GM21576 (cell line): ENCODE data around the gene PXT1.

ENCODE experiments used
- ATAC-seq: cut with Tn5 transposase; IDR thresholded peaks from one replicate; pipeline ENCODE4 v1.9.1; 2021; ENCODE audit warnings: mild to moderate bottlenecking, moderate library complexity; ENCODE audit not compliant: unreplicated experiment

Gene PXT1

DNA sequence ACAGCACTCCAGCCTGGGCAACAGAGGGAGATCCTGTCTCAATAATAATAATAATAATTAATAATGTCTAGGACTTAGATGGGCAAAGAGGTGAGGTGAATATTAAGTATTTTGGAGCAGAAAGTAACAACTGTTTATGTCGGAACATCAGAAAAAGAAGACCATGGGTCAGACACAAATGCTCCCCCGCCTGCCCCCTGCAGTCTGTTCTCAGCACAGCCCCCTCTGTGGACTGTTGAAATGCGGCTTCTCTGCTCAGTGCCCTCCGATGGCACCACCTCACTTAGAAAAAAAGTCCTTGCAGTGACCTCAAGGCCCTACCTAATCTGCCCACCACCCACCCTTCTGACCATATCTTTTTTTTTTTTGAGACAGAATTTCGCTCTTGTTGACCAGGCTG, 50.0 kb downstream of the PXT1 start:
- no peak for ATAC-seq

DNA sequence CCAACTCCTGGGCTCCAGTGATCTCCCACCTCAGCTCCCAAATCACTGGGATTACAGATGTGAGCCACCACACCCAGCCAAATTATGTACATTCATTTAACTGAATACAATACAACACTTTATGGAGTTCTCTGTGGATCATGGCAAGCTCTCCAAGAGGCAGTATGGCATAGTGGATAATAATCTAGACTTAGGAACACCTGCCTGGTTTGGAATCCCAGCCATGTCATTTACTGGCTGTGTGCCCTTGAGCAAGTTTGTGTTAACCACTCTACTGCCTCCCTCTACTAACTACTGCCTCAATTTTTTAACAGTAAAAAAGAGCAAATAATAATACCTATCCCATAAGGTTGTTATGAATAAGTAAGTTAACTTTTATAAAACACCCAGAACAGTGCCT, 53.3 kb downstream of the PXT1 start:
- ATAC-seq = no peak

DNA sequence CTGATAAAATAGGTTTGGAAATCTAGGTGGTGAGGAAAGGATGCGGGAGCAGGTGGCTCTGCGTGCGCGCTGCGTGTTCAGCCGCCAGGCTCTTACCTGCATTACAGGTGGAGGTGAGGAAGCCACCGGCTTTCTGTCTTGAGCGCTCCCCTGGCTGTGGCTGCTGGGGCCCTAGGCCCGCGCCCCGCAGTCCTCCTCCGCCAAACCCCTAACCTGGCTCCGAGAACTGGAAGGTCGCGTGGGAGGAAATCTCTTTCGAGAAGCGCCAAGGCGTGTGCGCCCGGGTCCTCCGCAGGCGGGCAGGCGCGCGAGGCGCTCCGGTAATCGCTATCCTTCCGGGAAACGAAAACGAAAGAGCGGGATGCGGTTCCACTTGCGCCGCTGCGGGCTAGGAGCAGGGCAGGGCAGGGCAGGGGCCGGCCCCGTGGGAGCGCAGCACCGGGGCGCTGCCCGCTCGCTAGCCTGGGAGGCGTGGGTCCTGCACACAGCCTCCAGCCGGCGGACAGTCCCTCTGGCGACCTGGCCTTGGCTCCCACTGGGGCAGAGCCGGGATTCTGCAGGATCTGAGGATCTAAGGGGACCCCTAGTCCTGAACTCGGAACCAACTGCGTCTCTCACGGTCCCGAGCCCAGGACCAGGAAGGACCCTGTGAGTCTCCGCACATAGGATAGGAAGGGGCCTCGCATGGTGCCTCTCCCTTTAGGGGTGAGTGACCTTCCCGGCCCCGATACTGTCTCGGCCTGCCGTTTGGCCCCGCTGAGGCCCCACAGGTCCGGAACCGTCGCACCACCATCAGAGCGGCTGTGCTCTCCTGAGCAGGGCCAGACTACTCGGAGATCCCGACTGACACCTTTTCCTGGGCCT, 55.0 kb downstream of the PXT1 start, which contains the start of gene ETV7:
Gene ETV7 (minus strand): TSS at position 230 of the 864 bp plus-strand sequence. CDS start 128 bp downstream, at position 102.
- ATAC-seq = no peak

DNA sequence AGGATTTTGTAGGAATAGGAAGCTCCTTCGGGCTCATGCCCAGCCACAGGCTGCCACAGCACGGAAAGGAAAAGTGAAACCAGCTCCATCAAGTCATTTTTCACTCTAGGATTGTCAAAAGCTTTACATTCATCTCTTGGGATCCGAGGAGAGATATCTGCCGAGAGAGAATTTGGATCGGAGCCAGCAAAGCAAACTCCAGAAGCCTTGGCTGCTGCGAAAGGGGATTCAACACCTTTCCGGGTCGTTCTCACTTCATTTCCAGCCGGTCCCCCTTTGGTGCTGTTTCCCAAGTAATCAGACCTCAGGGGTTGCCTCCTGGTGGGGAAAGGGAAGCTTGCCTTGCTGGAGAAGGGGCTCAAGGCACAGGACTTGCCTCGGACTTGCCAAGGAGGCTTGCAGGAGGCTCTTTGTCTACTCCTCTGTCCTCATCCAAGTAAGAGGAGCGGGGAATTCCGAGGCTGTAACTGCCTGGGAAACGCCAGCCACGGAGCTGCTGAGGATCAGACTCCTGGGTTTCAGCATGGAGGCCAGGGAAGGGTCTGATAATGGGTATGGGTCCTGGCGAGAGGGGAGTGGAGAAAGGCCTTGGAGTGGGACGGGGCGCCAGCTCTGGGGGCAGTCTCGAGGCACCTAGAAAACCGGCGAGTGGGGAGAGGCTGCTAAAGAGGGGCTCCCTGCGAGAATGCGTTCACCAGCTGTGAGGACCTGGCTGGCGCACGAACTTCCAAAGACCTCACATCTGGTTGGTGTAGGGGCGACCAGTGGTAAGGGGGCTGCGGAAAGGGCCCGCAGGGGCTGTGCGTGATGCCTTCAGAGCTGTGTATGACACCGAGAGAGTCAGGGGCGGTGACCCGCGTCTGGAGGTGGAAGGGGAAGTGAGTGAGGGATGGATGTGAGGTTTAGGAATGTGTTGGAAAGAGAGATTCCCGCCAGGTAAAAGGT, 55.9 kb downstream of the PXT1 start:
- ATAC-seq = no peak

DNA sequence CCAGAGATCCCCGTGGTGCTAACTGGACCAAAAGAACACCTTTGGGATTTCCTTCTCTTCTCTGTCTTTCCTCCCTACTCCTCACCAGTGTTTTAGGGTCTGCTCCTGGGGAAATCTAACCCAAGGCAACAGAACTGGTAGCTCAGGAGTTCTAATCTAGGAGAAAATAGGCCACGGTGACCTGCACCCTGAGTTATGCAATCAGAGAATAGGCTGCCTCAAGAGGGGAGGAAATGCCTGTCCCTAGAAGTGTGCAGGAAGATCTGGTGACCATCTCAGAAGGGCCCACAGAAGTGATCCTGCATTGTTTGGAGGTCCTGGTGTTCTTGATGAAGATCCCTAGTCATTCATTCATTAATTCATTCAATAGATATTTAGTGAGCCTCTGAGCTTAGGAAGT, 58.6 kb downstream of the PXT1 start:
- ATAC-seq = no peak

DNA sequence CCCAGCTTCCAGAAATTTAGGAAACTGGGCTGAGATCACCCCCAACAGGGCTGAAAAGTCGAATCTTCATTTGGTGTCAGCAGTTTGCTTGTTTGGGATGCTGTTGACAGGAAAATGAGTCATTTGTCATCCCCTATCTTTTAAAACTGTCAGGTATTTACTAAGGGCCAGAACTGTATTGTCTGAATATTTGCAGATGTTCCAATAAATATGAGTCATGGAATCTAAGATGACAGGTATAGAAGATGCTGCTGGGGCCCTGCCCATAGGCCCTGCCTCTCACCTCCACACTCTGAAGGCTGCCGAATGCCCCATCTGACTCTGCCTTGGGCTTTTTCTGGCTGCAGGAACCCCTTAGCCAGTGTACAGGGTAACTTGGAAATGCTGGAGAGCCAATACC, 59.0 kb downstream of the PXT1 start:
- no peak for ATAC-seq

DNA sequence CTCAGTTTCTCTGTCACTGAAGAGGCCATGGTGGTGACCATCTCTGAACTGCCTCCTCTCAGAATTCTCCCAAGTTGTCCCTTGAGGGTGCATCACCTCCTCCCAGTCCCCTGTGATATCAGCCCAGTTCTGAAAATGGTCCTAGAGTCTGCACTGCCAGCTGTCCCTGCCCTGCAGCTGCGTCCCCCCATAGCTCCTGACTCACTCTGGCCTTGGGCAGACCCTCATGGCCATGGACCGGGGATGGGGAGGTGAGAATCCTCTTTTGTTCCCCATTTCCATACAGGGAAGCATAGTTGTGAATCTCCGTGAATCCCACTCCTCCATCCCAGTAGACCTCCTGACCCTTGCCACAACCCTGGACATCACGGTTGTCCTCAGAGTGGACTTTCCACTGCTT, 59.7 kb downstream of the PXT1 start:
- no peak for ATAC-seq

DNA sequence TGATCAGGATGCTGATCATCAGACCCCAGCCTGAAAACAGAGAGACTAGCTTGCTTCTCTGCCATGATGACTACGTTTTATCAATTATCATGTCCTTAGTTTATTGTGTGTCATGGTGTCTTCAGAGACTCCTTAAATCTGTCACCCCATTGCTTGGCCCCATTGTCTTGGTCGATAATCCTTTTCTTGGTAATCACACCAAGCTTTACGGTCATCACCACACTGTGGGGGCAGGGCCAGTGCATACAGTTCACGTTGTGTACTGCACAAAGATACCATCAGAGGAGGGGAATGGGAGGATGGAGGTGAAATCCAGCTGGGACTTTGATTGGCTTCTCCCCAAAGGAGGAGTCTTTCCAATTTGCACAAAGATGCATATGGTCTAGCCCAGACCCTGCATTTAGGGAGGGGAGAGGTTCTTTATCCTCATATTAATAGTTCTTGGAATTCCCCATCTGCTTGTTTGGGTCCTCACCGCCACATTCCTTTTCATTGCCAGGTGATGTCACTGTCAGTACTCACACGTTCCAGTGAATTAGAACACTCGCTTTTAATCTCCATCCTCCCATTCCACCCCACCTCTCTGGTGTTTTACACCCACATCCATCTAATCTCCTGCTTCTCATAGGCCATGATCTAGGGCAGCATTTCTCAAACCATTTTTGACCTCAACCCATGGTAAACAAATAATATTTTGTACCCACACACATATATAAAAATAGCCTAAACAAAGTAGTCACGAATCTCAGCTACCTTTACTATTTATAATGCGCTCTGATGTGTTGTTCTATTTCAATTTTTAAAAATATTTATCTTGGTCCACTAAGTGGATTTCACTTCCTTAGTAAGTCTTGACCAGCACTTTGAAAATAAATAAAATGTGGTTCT, 60.9 kb downstream of the PXT1 start:
- ATAC-seq = no peak

DNA sequence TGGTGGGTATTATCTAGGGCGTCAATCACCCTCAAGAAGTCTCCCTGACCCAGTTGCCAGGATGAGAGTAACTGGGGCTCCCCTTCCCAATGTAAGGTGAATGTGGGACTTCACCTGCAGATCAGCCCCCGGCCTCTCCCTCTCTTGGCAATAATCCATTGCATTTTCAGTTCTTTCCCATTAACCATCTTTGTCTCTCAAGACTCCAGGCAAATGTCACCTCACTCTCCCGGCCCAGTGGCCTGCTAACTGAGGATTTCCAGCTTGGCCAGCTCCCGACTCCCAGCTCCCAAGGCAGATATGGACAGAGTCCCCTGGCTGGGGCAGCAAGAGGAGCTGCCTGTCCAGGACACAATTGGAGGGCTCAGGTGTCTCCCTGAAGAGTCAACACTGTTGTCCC, 62.5 kb downstream of the PXT1 start:
- ATAC-seq = no peak

DNA sequence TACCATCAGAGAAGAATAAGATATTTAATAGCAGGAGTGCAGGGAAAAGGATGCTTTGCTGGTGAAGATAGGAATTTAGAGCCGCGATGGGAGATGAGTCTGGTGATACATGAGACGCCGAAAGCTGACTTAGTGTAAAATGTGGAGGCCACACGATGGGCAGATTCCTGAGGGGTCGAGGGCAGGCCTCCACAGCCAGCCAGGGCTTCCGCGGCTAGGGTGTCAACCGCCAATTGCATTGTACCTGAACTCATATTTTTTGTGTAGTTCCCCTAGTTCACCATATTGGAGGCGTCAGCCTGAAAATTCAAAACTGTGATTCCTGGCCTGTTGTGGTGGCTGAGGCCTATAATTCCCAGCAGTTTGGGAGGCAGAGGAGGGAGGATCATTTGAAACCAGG, 63.7 kb downstream of the PXT1 start:
- no peak for ATAC-seq

DNA sequence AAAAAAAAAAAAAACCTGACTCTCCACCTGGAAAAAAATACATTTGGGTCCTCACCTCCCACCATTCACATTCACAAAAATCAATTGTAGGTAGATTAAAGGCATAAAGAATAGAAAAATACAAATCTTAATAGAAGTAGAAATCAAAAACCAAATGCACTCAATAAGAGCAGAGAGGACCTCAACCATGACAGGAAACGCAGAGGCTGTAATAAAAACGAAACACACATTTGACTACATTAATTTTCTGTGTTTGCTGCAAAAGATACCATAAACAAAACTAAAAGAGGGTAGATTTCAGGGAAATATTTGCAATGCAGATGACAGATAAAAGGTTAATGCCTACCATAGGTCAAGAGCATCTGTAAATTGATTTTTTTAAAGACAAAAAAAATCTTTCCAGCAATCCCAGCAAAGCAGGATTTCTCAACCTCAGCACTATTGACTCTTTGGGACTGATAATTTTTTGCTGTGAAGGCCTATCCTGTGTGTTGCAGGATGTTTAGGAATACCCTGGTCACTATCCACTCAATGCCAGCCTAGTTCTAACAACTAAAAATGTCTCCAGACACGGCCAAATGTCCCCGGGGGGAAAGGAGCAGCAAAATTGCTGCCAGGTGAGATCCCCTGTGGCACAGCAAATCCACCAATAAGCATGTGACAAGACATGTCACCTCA, 64.3 kb downstream of the PXT1 start:
- ATAC-seq = no peak

DNA sequence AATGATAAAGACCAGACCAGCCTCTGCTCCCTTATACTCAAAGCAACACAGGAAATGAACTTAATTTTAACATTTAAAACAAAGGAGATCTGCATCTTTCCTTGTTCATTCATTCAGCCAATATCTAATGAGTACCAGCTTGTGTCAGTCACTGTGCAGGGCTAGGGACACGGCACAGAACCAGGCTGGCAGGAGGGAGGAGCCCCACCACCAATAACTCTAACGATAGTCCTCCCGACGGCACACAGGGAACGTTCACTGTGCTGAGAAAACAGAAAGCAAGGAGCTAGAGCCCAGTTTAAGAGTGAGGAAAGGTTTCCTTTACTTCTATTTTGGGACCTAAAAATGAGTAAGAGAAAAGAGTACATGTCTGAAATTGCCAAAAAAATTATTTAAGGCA, 65.1 kb downstream of the PXT1 start:
- no peak for ATAC-seq

DNA sequence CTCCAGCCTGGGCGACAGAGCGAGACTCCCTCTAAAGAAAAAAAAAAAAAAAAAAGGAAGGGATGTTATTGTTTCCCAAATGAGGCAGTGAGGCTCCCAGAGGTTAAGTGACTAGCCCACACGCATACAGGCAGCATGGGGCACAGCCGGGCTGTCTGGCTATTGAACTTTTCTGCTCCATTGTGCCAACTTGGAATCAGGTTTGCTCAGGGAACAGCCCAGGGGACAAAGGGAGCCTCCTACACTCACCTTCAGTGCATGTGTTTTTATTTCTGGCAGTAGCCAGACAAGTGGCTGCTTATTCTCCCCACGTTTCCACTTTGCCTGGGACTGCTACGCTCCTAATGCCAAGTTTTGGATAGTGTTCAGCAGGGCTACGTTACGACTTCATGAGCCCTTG, 65.9 kb downstream of the PXT1 start:
- ATAC-seq = no peak

DNA sequence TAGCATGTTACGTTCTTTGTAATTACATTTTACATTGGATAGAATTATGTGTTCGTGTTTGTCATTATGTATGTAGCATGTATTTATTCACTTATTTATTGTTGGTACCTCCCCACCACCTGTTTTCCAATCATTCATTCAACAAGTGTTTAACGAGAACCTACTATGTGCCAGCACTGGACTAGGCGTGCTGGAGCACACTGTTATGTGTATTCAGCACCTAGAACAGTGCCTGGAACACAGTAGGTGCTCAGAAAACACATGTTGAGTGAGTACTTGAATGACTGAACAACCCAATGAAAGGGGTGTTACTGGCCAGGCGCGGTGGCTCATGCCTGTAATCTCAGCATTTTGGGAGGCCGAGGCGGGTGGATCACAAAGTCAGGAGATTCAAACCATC, 66.5 kb downstream of the PXT1 start:
- ATAC-seq = no peak

DNA sequence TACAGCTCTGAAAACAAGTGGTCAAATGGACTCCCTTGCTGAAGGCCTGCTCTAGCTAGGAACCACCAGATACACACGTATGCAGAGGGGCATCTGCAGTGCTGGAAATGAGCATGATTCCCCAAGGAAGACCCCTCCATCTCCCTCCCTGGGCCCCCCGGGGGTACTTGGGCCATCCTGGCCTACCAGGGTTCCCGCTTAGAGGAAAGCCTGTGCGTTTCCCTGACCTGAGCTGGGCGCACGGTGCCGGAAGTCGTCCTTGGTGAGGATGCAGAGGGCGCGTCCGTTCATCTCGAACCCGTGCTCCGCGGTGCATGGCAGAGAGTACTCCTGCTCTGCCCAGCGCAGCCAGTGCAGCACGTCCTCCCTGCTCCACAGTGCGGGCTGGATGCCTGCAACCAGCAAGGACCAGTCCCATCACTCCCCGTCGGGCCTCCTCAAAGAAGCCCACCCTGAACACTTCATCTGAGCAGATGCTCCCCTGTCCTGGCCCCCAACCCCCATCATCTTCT, 67.0 kb downstream of the PXT1 start:
- no peak for ATAC-seq

DNA sequence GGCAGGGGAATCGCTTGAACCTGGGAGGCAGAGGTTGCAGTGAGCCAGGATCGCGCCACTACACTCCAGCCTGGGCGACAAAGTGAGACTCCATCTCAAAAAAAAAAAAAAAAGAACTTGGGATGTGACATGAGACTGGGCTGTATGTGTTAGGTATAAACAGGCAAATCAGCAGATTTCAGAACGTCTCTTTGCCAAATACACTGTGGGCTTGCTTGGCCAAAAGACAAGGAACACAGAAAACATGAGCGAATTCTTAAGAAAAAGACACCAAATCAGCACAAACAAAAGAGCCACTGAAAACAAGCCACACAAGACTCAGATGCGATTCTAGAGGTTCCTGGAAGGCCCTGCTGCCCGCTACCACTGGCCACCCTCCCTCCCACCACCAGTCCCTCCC, 67.7 kb downstream of the PXT1 start:
- ATAC-seq = no peak

DNA sequence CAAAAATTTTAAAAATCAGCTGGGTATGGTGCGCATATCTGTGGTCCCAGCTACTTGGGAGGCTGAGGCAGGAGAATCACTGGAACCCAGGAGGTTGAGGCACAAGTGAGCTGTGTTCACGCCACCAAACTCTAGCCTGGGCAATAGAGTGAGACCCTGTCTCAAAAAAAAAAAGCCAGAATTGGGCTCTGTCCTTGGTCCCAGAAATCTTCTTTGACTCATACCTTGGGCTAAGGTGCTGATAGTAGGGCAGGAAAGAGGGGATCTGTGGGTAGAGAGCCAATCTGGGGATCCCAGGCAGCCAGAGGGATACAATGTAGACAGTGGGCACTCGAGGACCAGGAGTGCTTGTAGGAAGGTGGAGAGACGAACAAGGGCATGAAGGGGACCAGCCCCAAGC, 68.5 kb downstream of the PXT1 start:
- ATAC-seq = no peak

DNA sequence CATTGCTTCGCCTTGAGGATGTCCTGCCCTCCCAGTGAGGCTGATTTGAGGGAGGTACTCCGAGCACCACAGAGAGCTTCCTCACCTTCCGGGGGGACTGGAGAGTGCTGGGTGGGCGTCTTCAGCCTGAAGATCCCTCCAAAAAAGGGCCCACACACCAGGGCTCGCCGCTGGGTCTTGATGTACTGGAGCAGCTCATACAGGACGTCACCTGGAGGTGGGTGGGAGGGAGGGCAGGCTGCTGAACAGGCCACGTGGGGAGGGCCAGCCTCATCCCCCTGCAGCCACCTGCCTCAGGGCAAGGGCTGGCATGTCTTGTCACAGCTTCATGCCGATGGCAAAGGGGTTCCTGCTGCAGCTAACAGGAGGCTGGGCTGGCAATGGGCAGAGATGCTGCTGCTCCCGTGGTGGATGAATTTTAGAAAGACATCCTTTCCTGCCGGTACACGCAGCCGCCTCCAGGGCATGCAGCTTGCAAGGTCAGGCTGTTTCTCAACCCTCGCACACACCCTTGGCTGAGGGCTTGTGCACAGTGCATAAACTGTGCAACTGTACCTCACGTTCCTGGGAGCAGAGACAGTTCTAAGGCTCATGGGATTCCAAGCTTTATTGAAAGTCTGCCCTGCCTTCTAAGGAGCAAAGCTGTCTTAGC, 69.2 kb downstream of the PXT1 start:
- ATAC-seq = no peak

DNA sequence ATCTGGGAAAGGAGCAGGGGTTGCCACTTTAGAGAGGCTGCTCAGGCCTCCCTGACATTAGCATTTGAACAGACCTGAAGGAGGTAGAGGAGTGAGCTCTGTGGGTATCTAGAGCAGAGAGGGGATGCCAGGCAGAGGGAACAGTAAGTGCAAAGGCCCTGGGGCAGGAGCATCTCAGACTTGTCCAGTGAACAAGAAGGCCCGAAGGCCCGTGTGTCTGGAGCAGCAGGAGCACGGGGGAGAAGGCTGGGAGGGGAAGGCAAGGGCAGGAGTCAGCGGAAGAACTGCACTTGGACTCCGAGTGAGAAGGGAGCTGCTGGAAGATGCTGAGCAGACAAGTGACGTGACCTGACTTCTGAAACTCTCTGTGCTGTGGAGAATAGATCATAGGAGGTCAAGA, 70.6 kb downstream of the PXT1 start:
- no peak for ATAC-seq

DNA sequence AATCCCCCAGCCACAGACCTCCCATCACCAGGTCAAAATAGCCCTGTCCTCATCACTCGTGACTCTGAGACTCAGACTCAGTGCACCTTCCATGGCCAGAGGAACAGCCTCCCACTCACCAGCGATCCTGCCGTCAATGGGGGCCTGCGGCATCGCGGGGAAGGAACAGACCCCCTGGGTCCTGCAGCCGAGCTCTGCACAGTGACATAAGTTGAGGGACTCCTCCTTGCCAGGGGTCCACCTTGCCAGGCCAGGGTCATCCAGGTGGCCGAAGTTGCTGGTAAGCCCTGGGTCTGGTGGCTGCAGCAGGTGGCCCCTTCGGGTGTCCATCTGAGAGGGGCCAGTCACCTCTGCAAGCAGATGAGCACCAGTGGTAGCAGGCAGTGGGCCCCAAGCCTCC, 71.4 kb downstream of the PXT1 start:
- no peak for ATAC-seq
